Fibroblast of lung (primary cell): ENCODE data around the gene TBC1D22A. TPM values are rescaled to one million over a fixed set of nuclear protein-coding genes. Genes with fewer than 3 reads are reported as not detected.

ENCODE experiments used
- DNase-seq, 2 donors: peaks; one replicate each; pipeline versions ENCODE4 v3.0.0 to v3.0.0-alpha.2; 2010; ENCODE audit warnings: low read depth in 2 of 2
- H2AFZ ChIP-seq: 2 replicates; pipeline ENCODE4 v1.5.1; 2012; ENCODE audit warnings: low read length, control low read depth, inconsistent platforms
- H3K27ac ChIP-seq: 2 replicates; pipeline ENCODE4 v1.5.1; 2011; ENCODE audit warnings: low read length, control low read depth; ENCODE audit not compliant: insufficient read depth
- H3K27me3 ChIP-seq: 2 replicates; pipeline ENCODE4 v1.5.1; 2011; ENCODE audit warnings: mild to moderate bottlenecking, low read length; ENCODE audit not compliant: control insufficient read depth, insufficient read depth
- H3K36me3 ChIP-seq: 2 replicates; pipeline ENCODE4 v1.5.1; 2011; ENCODE audit warnings: low read length; ENCODE audit not compliant: control insufficient read depth, insufficient read depth
- H3K4me1 ChIP-seq: 2 replicates; pipeline ENCODE4 v1.5.1; 2011; ENCODE audit warnings: low read length; ENCODE audit not compliant: control insufficient read depth, insufficient read depth; ENCODE audit errors: extremely low read depth
- H3K4me2 ChIP-seq: 2 replicates; pipeline ENCODE4 v1.5.1; 2011; ENCODE audit warnings: low read length, control low read depth; ENCODE audit not compliant: insufficient read depth; ENCODE audit errors: extremely low read depth
- H3K4me3 ChIP-seq, 4 experiments: fragments of 200-600 bp in 1 of 4; sonication (generic) in 1 of 4; replicated peaks in 1 of 4; 2 replicates each; pipeline ENCODE4 v1.5.1; 2011 to 2016; ENCODE audit warnings: low read length in 4 of 4, low read depth in 3 of 4, mild to moderate bottlenecking in 3 of 4, control low read depth in 2 of 4, inconsistent platforms in 1 of 4, mixed read lengths in 1 of 4; ENCODE audit not compliant: insufficient read depth in 1 of 4; ENCODE audit errors: control extremely low read depth in 1 of 4
- H3K79me2 ChIP-seq: 2 replicates; pipeline ENCODE4 v1.5.1; 2012; ENCODE audit warnings: mild to moderate bottlenecking, low read length, inconsistent platforms; ENCODE audit not compliant: control insufficient read depth, insufficient read depth
- H3K9ac ChIP-seq: 2 replicates; pipeline ENCODE4 v1.5.1; 2011; ENCODE audit warnings: mild to moderate bottlenecking, low read length, control low read depth; ENCODE audit not compliant: insufficient read depth
- H3K9me3 ChIP-seq: 2 replicates; pipeline ENCODE4 v1.5.1; 2012; ENCODE audit warnings: low read depth, low read length; ENCODE audit not compliant: control insufficient read depth, insufficient read depth
- H4K20me1 ChIP-seq: 2 replicates; pipeline ENCODE4 v1.5.1; 2011; ENCODE audit warnings: low read length; ENCODE audit not compliant: control insufficient read depth, insufficient read depth; ENCODE audit errors: extremely low read depth
- EZH2 ChIP-seq: IDR thresholded peaks from 2 replicates; pipeline ENCODE4 v1.5.1; 2012; ENCODE audit warnings: low read length, control low read depth, mild to moderate bottlenecking; ENCODE audit errors: missing control alignments
- polyA plus RNA-seq, 2 donors: library from polyadenylated mRNA; depleted of rRNA in 1 of 2; stranded (reverse) in 1 of 2; unstranded in 1 of 2; fragments of >200 nt; gene quantifications; 2 replicates each; pipeline ENCODE4 v1.2.1, GENCODE V29; 2011 to 2012; ENCODE audit warnings: missing spikeins in 1 of 2
- total RNA-seq: library from RNA; depleted of rRNA; stranded (reverse); fragments of >200 nt; gene quantifications from 2 replicates; pipeline ENCODE4 v1.2.1, GENCODE V29; 2014
- TF ChIP-seq, protein P1 (sequence below), 2 donors: IDR thresholded peaks in 1 of 2; conservative IDR thresholded peaks in 1 of 2; 1 replicate in 1 of 2; 2 replicates in 1 of 2; pipeline ENCODE4 v1.5.1; 2011 to 2012; ENCODE audit warnings: low read length in 2 of 2, control low read depth in 1 of 2, inconsistent platforms in 1 of 2, low read depth in 1 of 2, mild to moderate bottlenecking in 1 of 2

TBC1D22A gene
- total and polyA plus RNA-seq, 2 donors (not counting 1 experiment from before 2014, with no cell fraction given): 11.6 to 17.6 TPM

GRCh38 chr22:47187176-47187957 lies 424.9 kb downstream of the TBC1D22A start:
- Histone ChIP-seq H3K4me2 (no peak overlapping the region), H3K9ac (no peak overlapping the region), H4K20me1 (no peaks in the 10 kb centered on the region), H3K4me3 (no peak overlapping the region), H3K36me3 (no peaks in the 10 kb centered on the region), H3K79me2 (no peaks in the 10 kb centered on the region), H3K27ac (no peak overlapping the region), H3K4me1 (no peaks in the 10 kb centered on the region), H3K9me3 (no peaks in the 10 kb centered on the region), H3K27me3 (no peaks in the 10 kb centered on the region), H2AFZ (no peak overlapping the region)
- DNase-seq: no peak
- TF ChIP-seq, protein P1, sequence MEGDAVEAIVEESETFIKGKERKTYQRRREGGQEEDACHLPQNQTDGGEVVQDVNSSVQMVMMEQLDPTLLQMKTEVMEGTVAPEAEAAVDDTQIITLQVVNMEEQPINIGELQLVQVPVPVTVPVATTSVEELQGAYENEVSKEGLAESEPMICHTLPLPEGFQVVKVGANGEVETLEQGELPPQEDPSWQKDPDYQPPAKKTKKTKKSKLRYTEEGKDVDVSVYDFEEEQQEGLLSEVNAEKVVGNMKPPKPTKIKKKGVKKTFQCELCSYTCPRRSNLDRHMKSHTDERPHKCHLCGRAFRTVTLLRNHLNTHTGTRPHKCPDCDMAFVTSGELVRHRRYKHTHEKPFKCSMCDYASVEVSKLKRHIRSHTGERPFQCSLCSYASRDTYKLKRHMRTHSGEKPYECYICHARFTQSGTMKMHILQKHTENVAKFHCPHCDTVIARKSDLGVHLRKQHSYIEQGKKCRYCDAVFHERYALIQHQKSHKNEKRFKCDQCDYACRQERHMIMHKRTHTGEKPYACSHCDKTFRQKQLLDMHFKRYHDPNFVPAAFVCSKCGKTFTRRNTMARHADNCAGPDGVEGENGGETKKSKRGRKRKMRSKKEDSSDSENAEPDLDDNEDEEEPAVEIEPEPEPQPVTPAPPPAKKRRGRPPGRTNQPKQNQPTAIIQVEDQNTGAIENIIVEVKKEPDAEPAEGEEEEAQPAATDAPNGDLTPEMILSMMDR (conservative IDR thresholded peaks at IDR 0.05 in 1 of 2, IDR thresholded peaks at IDR 0.05 in 1 of 2; ENCODE audit: low read depth in 1 of 2, low read length in 2 of 2): no peak
- no peak for TF ChIP-seq EZH2

- no peaks in the 10 kb centered on the region for H4K20me1 ChIP-seq
- no peak overlapping the region for H3K9ac ChIP-seq
- no peak overlapping the region for H3K27ac ChIP-seq
- H2AFZ ChIP-seq: no peak overlapping the region
- no peaks in the 10 kb centered on the region for H3K4me1 ChIP-seq
- H3K36me3 ChIP-seq: no peaks in the 10 kb centered on the region
- no peak for TF ChIP-seq EZH2
- TF ChIP-seq, protein P1 (conservative IDR thresholded peaks at IDR 0.05 in 1 of 2, IDR thresholded peaks at IDR 0.05 in 1 of 2; ENCODE audit: low read depth in 1 of 2, low read length in 2 of 2): no peak
- H3K9me3 ChIP-seq: no peaks in the 10 kb centered on the region
- H3K79me2 ChIP-seq: no peaks in the 10 kb centered on the region
- no peak for DNase-seq
- no peaks in the 10 kb centered on the region for H3K27me3 ChIP-seq
- no peak overlapping the region for H3K4me2 ChIP-seq
- H3K4me3 ChIP-seq: no peak overlapping the region
These were observed 426.0 kb downstream of the TBC1D22A start for GRCh38 chr22:47188261-47189055.
